Hepatic stellate cell (primary cell): ENCODE data around the gene MRPL17.

ENCODE experiments used
- DNase-seq: peaks from one replicate; pipeline ENCODE4 v3.0.0; 2011; ENCODE audit warnings: low spot score

The MRPL17 gene

GRCh38 chr11:6632116-6633073 is 50.7 kb downstream of the MRPL17 start:
- no peak for DNase-seq

- no peak for DNase-seq
Measured at GRCh38 chr11:6631361-6631890, 51.7 kb downstream of the MRPL17 start.

- no peak for DNase-seq
Measured at GRCh38 chr11:6630632-6631291, 52.4 kb downstream of the MRPL17 start.
